ENCODE measurements around the gene HPS5. TPM values are rescaled to one million over a fixed set of nuclear protein-coding genes. Genes with fewer than 3 reads are reported as not detected.

The HPS5 gene
- total RNA-seq, 5 donors from 2014 or later (not counting 1 experiment from before 2014, with no cell fraction given) = 12.9 to 17.9 (median 14.3) TPM

DNA sequence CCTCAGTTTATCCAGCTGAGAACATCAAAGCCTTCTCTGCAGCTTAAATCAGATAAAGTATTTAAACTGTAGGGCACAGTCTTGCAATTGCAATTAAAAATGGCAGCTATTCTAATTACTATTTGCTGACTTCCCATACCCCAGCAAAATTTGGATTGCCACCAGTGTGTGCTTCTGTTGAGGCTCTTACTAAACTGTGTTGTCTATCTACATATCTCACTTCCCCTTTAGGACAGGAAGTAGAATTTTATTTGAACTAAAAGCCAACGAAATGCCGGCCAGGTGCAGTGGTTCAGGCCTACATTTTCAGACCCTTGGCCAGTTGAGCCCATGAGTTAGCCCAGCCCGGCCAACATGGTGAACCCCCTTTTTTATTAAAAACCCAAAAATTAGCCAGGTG is 92.4 kb downstream of the HPS5 start:
- Mint-ChIP-seq H3K9me3 (no peaks in the 10 kb centered on the region), H3K36me3 (no peaks in the 10 kb centered on the region), H3K4me3 (no peak overlapping the region), H3K4me1 (no peaks in the 10 kb centered on the region), H3K27me3 (peaks cover 6 to 16% of the 10 kb centered on the region in 2 donors), H3K27ac (no peak overlapping the region)
- ATAC-seq (replicated peaks in 1 of 4) (no peak), DNase-seq (no peak)
- Histone ChIP-seq H3K27ac (ENCODE audit: low read length) (no peak overlapping the region), H3K9me3 (no peaks in the 10 kb centered on the region), H3K4me1 (ENCODE audit: control insufficient read depth in 1 of 2, extremely low read depth in 1 of 2, insufficient read depth in 2 of 2, low read length in 2 of 2) (no peaks in the 10 kb centered on the region), H3K27me3 (replicated peaks in 1 of 2; ENCODE audit: control insufficient read depth in 2 of 2, extremely low read depth in 1 of 2, insufficient read depth in 2 of 2, low read length in 1 of 2) (peaks cover 0 to 7% of the 10 kb centered on the region in 2 experiments), H3K4me3 (ENCODE audit: control insufficient read depth in 1 of 2, extremely low read depth in 1 of 2, low read length in 1 of 2) (no peak overlapping the region), H3K36me3 (ENCODE audit: control insufficient read depth in 2 of 2, extremely low read depth in 1 of 2, insufficient read depth in 1 of 2, low read length in 1 of 2) (no peaks in the 10 kb centered on the region)
- WGBS (ENCODE audit: insufficient coverage) = no CpG with 5 or more reads among the region's 3 CpGs
- ChIA-PET CTCF (no interaction called here), POLR2A (no interaction called here)

Other genes starting within 250 kb of the HPS5 start
- gene SAAL1, start 216.1 kb downstream of the HPS5 start, total RNA-seq = 10 to 100 TPM; 17.2 to 22.5 (median 18.8) TPM
- not detected for gene MRGPRX3, start 189.6 kb downstream of the HPS5 start, total RNA-seq
- gene MRGPRX4, start 149.3 kb downstream of the HPS5 start, total RNA-seq = not detected
- under 1 TPM in 3 of 5 donors, not detected in 2; 0.54 to 0.93 (median 0.63) TPM for gene SAA4, start 85.3 kb downstream of the HPS5 start, total RNA-seq
- gene SAA2, start 73.5 kb downstream of the HPS5 start, total RNA-seq = 10 to 100 TPM in 1 of 5 donors, 1 to 10 TPM in 2, not detected in 2; 7.4 to 10.2 (median 8.3) TPM
- 10 to 100 TPM in 1 of 5 donors, 1 to 10 TPM in 2, not detected in 2; 7.6 to 12.9 (median 9.4) TPM for gene SAA1, start 55.9 kb downstream of the HPS5 start, total RNA-seq
- 10 to 100 TPM; 25.9 to 44.8 (median 37.5) TPM for gene GTF2H1, start 427 bp upstream of the HPS5 start, total RNA-seq
- 100 to 1,000 TPM; 130 to 323 (median 161) TPM for gene LDHA, start 72.4 kb upstream of the HPS5 start, total RNA-seq
- gene LDHC, start 90.2 kb upstream of the HPS5 start, total RNA-seq = under 1 TPM in 1 of 5 donors, not detected in 4; 0.82 TPM
- under 1 TPM in 1 of 5 donors, not detected in 4; 0.46 TPM for gene LDHAL6A, start 133.7 kb upstream of the HPS5 start, total RNA-seq
- 10 to 100 TPM; 13.6 to 38.8 (median 36.1) TPM for gene TSG101, start 204.8 kb upstream of the HPS5 start, total RNA-seq